CD4-positive, alpha-beta T cell treated with Interferon gamma for 1 hour (primary cell): ENCODE measurements around the gene LRRTM4.
"Not testable (repeated sequence)": the region's sequence is repeated elsewhere in the genome, so short reads cannot be mapped to it uniquely, and the experiment has no call there.

Source experiments
- DNase-seq: peaks from one replicate; pipeline ENCODE4 v3.0.0-alpha.2; 2020

Gene LRRTM4

GRCh38 chr2:77309725-77310124 lies 212.5 kb downstream of the LRRTM4 start:
- no peak for DNase-seq

- no peak for DNase-seq
Observed at GRCh38 chr2:77301441-77301840, 220.7 kb downstream of the LRRTM4 start.

- DNase-seq: no peak
Observed at GRCh38 chr2:77296791-77297190, 225.4 kb downstream of the LRRTM4 start.

DNA sequence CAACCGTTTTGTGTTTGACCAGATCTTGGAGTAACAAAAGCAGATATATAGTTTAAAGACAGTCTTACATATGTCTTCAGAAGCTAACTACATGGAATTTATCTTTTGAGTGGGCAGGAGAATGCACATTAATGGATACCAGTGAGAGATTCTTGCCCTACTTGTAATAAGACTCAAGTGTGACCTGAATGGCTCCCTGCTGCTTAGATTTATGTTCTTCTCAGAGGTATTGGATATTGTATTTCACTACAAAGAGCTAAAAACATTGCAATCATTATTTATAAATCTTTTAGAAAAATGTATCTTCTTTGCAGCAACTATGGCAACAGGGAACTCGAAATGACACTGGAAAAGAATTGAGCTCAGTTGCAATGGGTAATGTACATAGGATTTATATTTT lies 227.7 kb downstream of the LRRTM4 start:
- DNase-seq: no peak

DNA sequence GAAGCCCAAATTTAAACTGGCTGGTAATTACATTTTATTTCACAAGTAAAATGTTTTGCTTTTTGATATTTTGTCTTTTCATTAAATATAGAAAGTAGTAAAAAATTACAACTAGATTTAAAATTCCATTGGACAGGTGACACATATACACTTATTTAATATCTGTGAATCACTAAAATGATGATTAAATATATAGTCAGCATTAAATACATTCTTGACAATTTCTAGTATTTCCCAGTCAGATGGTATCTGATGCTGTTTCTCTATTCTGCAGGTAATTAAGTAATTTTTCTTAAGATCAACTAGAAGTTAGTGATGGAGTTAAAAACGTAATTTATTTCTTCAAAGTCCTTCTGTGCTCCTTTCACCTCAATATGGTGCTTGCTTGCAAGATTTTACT lies 237.8 kb downstream of the LRRTM4 start:
- no peak for DNase-seq

DNA sequence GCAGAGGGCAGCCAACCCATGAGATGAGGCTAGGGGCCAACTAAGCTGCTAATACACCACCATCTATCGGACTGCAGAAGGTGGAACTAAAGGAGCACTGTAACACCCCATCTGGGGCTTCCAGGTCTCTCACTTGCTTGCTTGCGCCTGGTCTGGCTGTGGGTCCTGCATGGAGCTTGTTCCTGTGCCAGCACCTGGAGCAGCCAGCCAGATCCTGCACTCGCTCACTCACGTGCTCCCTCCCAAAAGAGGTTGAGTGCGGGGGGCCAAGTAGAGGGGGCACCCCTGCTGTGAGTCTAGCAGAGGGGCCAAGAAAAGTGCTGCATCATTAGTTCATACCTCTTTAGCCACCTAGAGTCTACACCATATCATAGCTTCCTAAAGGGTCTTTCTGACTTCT lies 250.9 kb downstream of the LRRTM4 start:
- DNase-seq: no peak

DNA sequence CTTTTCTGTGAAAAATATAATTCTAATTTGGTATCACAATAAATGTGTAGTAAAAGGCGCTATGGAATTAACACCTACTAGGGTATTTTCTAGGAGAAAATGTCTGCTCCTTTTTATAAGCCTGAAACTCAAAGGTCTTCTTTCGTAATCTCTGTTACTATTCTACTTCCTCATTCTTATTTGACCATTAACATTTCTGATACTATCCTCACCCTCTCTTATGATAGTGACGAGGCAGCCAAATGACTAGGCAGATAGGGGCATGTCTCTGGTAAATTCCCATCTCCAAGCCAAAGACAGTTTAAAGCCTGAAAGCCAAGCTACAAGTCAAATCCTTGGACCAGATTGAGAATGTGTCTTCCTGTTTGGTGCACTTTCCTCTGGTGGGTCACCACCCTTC lies 251.7 kb downstream of the LRRTM4 start:
- no peak for DNase-seq

- no peak for DNase-seq
Observed at GRCh38 chr2:77268626-77269025, 253.6 kb downstream of the LRRTM4 start.

DNA sequence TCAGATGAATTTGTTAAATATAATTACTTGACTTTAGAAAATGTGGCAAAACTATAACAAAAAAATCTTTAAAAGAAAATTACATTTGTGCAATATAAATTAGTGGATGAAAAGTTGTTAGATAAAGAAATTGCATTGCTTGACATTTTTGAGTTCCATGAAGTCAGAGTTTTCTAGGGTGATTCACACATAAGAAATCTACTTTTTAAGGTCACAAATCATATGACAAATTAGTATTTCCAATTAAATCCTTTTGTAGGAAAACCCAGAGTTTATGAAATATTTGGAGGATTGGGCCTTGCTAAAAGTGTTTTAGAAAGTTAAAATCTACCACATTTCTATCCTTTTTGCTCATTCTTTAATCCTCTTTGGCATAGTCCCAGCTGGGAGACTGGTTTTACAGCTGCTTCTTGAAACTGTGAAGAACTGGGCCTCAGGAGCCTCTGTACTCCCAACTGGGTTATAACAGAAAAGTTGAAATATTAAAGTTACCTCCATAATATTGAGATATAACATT lies 289.2 kb downstream of the LRRTM4 start:
- no peak for DNase-seq

DNA sequence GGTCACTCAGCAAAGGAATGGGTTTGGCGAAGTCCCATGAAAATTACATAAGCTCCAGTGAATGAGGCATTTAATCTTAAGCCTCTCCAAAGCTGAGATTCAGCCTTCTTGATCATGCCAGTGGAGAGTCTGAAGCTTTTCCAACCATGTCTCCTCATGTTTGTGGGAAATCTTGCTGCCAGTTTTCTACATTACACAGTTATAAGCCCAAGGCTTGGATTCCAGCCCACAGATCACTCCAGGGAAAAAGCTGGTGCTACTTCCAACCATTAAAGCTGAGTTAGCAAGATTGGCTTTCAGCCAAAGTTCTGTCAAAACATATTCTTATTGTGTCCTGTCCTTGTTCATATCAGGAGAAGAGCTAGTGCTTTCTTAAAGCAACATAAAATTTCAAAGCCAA lies 293.8 kb downstream of the LRRTM4 start:
- DNase-seq: no peak

- no peak for DNase-seq
Observed at GRCh38 chr2:77210725-77211124, 311.5 kb downstream of the LRRTM4 start.

- DNase-seq: no peak
Observed at GRCh38 chr2:77207331-77207730, 314.8 kb downstream of the LRRTM4 start.

DNA sequence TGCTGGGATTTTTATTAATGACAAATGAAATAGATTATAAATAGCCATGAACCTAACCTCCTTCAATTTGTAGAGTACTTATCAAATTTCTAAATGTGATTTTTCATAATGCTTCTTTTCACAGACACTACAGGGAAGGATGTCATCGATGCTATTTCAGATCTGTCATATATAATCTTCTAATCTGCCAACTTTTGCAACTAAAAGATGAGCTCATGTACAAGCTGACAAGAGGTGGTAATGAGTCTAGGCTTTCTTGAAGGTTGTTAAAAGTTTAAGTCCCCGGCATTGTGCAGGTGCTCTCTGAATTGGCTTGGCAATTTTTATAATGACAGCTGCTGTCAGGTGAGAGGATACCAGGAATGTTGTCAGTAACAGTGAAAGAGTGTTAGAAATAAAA lies 320.4 kb downstream of the LRRTM4 start:
- DNase-seq: no peak

DNA sequence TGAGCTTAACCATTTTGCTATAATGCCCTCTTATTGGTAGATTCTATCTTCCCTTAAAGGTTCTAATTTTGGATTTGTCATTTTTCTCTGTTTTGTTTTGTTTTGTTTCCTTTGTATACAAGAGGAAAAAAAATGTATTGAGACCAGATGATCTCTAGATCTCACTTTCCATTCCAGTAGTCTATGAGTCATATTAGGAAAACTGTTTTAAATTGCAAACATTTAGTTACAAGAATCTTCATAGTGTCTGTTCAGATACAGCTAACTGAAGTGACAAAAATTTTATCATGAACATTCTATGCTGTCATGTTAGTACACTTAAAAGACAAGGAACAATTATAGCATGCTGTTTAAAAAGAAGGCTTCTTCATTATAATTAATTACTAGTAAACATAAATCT lies 322.8 kb downstream of the LRRTM4 start:
- no peak for DNase-seq

GRCh38 chr2:77193858-77194448 lies 328.2 kb downstream of the LRRTM4 start:
- no peak for DNase-seq

GRCh38 chr2:77192811-77193289 lies 329.3 kb downstream of the LRRTM4 start:
- DNase-seq: no peak

DNA sequence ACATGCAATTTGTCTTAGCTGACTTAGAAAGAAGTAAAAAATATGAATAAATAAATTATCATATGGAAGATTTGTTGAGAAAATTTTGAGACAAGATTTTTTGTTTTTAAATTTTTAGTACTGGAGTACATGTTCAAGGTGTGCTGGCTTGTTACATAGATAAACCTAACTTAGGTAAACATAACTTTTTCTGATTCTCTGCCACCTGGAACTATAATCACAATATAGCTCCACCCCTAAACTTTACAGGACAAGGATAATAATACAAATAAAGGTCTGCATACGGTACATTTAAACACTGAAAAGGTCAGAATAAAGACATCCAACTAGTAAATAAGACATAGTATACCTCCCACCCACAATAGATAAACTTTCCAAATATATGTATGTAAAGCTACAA lies 330.5 kb downstream of the LRRTM4 start:
- DNase-seq: no peak

DNA sequence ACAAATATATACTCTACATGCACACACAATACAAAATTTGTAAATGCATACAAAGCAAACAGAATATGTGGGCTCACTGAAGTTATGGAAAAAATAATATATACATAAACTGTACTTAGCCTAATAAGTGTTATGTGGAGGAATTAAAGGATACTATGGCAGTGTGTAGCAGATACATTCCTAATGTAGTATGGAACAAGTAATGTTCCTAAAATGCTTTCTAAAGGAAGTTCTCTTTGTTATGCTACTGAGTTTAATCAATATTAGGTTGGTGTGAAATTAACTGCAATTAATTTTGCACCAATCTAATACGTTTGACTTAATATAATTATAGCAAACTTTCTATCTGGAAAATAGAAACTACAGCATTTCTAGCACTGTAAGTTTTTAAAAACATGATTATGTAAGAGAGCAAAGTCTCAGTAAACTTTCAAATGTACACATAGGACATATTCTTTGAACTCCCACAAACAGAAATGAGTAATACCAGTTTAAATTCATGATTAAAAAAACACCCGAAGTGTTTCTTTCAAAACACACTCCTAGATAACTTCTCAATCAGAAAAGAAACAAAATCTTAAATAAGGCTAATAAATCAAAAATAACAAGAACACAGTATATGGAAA lies 331.3 kb downstream of the LRRTM4 start:
- no peak for DNase-seq

- DNase-seq: no peak
Observed at GRCh38 chr2:77185052-77185451, 337.1 kb downstream of the LRRTM4 start.

DNA sequence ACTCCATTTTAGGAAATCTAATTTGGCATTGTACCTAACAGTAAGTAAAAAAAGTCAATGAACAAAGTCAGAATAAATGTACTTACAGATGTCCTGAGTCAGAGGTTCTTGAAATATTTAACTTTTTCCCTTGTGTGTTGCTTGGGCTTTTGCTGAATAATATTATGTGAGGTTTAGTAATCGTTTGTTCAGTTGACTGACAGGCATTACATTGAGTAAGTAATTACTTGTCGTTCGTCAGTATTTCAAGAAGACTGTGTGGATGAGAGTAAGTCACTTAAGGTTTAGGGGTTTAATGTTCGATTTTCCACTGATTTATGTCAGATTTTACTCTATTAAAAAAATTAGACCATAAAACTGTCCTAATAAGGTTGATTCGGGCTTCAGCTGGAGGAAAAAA lies 342.9 kb downstream of the LRRTM4 start:
- DNase-seq: no peak

GRCh38 chr2:77175266-77175780 lies 346.9 kb downstream of the LRRTM4 start:
- DNase-seq: not testable (repeated sequence)

- no peak for DNase-seq
Observed at GRCh38 chr2:77169426-77169825, 352.8 kb downstream of the LRRTM4 start.

DNA sequence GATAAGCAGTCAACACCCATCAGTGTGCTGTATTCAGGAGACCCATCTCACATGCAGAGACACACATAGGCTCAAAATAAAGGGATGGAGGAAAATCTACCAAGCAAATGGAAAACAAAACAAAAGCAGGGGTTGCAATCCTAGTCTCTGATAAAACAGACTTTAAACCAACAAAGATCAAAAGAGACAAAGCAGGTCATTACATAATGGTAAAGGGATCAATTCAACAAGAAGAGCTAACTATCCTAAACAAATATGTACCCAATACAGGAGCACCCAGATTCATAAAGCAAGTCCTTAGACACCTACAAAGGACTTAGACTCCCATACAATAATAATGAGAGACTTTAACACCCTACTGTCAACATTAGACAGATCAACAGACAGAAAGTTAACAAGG lies 358.2 kb downstream of the LRRTM4 start:
- not testable (repeated sequence) for DNase-seq

GRCh38 chr2:77161009-77161408 lies 361.2 kb downstream of the LRRTM4 start:
- DNase-seq: no peak

- no peak for DNase-seq
Observed at GRCh38 chr2:77156599-77156998, 365.6 kb downstream of the LRRTM4 start.
